Measurements from ENCODE around the gene TSEN2.
"Not testable (repeated sequence)": the region's sequence is repeated elsewhere in the genome, so short reads cannot be mapped to it uniquely, and the experiment has no call there.

Gene TSEN2

GRCh38 chr3:12452361-12453330, 31.6 kb upstream of the TSEN2 start:
- no peak for DNase-seq

- DNase-seq = peak; percentile 29
Measured at GRCh38 chr3:12454076-12454815, 30.0 kb upstream of the TSEN2 start.

GRCh38 chr3:12454816-12455121, 29.5 kb upstream of the TSEN2 start:
- DNase-seq = no peak

- no peak for DNase-seq
Measured at GRCh38 chr3:12455740-12456139, 28.5 kb upstream of the TSEN2 start.

- DNase-seq = no peak
Measured at GRCh38 chr3:12456441-12456840, 27.8 kb upstream of the TSEN2 start.

GRCh38 chr3:12457380-12457779, 26.9 kb upstream of the TSEN2 start:
- not testable (repeated sequence) for DNase-seq

GRCh38 chr3:12458901-12459300, 25.4 kb upstream of the TSEN2 start:
- no peak for DNase-seq

- DNase-seq = no peak
Measured at GRCh38 chr3:12460127-12460526, 24.2 kb upstream of the TSEN2 start.

GRCh38 chr3:12461097-12461649, 23.1 kb upstream of the TSEN2 start:
- no peak for DNase-seq

- DNase-seq = no peak
Measured at GRCh38 chr3:12462159-12462947, 21.9 kb upstream of the TSEN2 start.

- DNase-seq = no peak
Measured at GRCh38 chr3:12463686-12464085, 20.6 kb upstream of the TSEN2 start.

- DNase-seq = no peak
Measured at GRCh38 chr3:12464181-12464580, 20.1 kb upstream of the TSEN2 start.

- no peak for DNase-seq
Measured at GRCh38 chr3:12465151-12465835, 19.0 kb upstream of the TSEN2 start.

GRCh38 chr3:12465836-12466225, 18.4 kb upstream of the TSEN2 start:
- no peak for DNase-seq

- DNase-seq = no peak
Measured at GRCh38 chr3:12467746-12468145, 16.5 kb upstream of the TSEN2 start.

GRCh38 chr3:12468276-12468675, 16.0 kb upstream of the TSEN2 start:
- DNase-seq = no peak

- DNase-seq = no peak
Measured at GRCh38 chr3:12468757-12469156, 15.5 kb upstream of the TSEN2 start.

GRCh38 chr3:12469222-12469621, 15.1 kb upstream of the TSEN2 start:
- DNase-seq = not testable (repeated sequence)

GRCh38 chr3:12470111-12470510, 14.2 kb upstream of the TSEN2 start:
- DNase-seq = no peak

GRCh38 chr3:12470680-12471079, 13.6 kb upstream of the TSEN2 start:
- DNase-seq = no peak

GRCh38 chr3:12471241-12471640, 13.0 kb upstream of the TSEN2 start:
- peak; percentile 96 for DNase-seq

- DNase-seq = no peak
Measured at GRCh38 chr3:12472000-12472610, 12.2 kb upstream of the TSEN2 start.

All from activated CD4-positive, alpha-beta T cell treated with anti-CD3 and anti-CD28 coated beads, Interleukin-10, Interleukin-2, amounts not matched to agents 100 ng/mL and 50 ng/mL, durations not matched to agents 16 hours and 8 hours (primary cell).